ENCODE measurements around the gene COL1A1. TPM values are rescaled to one million over a fixed set of nuclear protein-coding genes. Genes with fewer than 3 reads are reported as not detected.
A peak's percentile ranks its signal among the peaks of the same experiment; 100 is the strongest.

COL1A1 gene
- total and polyA plus RNA-seq, 2 of the 13 experiments (the other 11 are each of a cell fraction or from before 2014, with no cell fraction given): 0.05 TPM; not detected in 1

DNA sequence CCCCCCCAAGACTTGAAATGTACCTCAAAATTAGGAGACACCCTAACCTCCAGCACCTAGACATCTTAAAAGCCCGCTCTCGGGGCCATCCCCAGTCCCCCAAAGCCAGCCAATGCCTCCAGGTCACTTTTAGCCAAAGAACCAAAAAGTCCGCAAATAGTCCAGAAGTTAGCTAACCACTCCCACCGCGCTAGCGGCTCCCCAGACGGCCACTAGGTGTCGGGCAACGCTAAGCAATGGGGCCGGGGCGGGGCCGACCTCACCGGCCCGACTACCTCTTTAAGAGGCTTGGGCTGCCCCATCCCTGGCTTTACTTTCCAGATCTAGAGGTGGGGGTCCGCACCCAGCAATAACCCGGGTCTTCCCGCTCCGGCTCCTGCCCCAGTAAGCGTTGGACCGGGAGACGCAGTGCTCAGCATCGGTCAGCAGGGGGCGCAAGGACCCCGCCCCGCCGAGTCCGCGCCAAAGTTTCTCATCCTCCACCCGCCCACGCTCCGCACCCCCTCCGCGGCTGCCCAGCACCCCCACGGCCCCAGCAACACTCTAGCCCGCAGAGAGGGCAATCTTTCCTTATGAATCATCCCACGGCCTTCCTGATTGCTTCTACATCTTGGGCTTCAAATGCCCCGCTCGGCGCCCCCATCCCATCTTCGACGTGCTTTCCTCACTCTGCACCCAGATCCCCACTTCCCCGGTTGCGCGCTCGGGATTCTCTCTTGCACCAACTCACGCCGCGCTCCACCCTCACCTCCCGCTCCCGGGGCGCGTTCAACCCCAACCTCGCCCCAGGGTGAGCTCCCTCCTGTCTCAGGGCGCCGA is 765 bp downstream of the COL1A1 start (continued):
- TF ChIP-seq SOX6 (IDR thresholded peaks at IDR 0.05) (no peak), SOX6 (CRISPR knock-in tag; IDR thresholded peaks at IDR 0.05) (peak; percentile 66), PHF5A (CRISPR knock-in tag; IDR thresholded peaks at IDR 0.05; ENCODE audit: low read depth, unreplicated experiment) (no peak), SALL1 (CRISPR knock-in tag; IDR thresholded peaks at IDR 0.05) (0 out of 2 replicates have a peak, but pooled peaks have one; percentile 46), PCBP1 (IDR thresholded peaks at IDR 0.05; ENCODE audit: borderline replicate concordance, low read depth, low read length) (peak; percentile 43; the same call in 1 of the 2 replicates), ARID2 (CRISPR knock-in tag; IDR thresholded peaks at IDR 0.05; ENCODE audit: borderline replicate concordance) (no peak; the same call in 1 of the 2 replicates), ZFP36L1 (CRISPR knock-in tag; IDR thresholded peaks at IDR 0.05) (no peak), MAZ (IDR thresholded peaks at IDR 0.05; ENCODE audit: borderline replicate concordance, low read depth, low read length) (peak; percentile 72; the same call in 1 of the 2 replicates), MAZ (CRISPR knock-in tag; IDR thresholded peaks at IDR 0.05; ENCODE audit: low read depth) (0 out of 2 replicates have a peak, but pooled peaks have one; percentile 38), SOX13 (IDR thresholded peaks at IDR 0.05) (no peak), SOX13 (CRISPR knock-in tag; conservative IDR thresholded peaks at IDR 0.05 in 1 of 2, IDR thresholded peaks at IDR 0.05 in 1 of 2) (peak in 1 of 2 experiments; percentile 19; a peak in 1 of 4 replicates), ZBTB8A (CRISPR knock-in tag; IDR thresholded peaks at IDR 0.05; ENCODE audit: borderline replicate concordance, low read depth) (no peak), ATF7-NPFF (CRISPR knock-in tag; IDR thresholded peaks at IDR 0.05; ENCODE audit: low read depth) (0 out of 2 replicates have a peak, but pooled peaks have one; percentile 43), TBX3 (IDR thresholded peaks at IDR 0.05; ENCODE audit: borderline replicate concordance) (no peak)
- TF ChIP-seq, protein P1, sequence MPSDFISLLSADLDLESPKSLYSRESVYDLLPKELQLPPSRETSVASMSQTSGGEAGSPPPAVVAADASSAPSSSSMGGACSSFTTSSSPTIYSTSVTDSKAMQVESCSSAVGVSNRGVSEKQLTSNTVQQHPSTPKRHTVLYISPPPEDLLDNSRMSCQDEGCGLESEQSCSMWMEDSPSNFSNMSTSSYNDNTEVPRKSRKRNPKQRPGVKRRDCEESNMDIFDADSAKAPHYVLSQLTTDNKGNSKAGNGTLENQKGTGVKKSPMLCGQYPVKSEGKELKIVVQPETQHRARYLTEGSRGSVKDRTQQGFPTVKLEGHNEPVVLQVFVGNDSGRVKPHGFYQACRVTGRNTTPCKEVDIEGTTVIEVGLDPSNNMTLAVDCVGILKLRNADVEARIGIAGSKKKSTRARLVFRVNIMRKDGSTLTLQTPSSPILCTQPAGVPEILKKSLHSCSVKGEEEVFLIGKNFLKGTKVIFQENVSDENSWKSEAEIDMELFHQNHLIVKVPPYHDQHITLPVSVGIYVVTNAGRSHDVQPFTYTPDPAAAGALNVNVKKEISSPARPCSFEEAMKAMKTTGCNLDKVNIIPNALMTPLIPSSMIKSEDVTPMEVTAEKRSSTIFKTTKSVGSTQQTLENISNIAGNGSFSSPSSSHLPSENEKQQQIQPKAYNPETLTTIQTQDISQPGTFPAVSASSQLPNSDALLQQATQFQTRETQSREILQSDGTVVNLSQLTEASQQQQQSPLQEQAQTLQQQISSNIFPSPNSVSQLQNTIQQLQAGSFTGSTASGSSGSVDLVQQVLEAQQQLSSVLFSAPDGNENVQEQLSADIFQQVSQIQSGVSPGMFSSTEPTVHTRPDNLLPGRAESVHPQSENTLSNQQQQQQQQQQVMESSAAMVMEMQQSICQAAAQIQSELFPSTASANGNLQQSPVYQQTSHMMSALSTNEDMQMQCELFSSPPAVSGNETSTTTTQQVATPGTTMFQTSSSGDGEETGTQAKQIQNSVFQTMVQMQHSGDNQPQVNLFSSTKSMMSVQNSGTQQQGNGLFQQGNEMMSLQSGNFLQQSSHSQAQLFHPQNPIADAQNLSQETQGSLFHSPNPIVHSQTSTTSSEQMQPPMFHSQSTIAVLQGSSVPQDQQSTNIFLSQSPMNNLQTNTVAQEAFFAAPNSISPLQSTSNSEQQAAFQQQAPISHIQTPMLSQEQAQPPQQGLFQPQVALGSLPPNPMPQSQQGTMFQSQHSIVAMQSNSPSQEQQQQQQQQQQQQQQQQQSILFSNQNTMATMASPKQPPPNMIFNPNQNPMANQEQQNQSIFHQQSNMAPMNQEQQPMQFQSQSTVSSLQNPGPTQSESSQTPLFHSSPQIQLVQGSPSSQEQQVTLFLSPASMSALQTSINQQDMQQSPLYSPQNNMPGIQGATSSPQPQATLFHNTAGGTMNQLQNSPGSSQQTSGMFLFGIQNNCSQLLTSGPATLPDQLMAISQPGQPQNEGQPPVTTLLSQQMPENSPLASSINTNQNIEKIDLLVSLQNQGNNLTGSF (CRISPR knock-in tag; IDR thresholded peaks at IDR 0.05): no peak
- TF ChIP-seq, protein P2, sequence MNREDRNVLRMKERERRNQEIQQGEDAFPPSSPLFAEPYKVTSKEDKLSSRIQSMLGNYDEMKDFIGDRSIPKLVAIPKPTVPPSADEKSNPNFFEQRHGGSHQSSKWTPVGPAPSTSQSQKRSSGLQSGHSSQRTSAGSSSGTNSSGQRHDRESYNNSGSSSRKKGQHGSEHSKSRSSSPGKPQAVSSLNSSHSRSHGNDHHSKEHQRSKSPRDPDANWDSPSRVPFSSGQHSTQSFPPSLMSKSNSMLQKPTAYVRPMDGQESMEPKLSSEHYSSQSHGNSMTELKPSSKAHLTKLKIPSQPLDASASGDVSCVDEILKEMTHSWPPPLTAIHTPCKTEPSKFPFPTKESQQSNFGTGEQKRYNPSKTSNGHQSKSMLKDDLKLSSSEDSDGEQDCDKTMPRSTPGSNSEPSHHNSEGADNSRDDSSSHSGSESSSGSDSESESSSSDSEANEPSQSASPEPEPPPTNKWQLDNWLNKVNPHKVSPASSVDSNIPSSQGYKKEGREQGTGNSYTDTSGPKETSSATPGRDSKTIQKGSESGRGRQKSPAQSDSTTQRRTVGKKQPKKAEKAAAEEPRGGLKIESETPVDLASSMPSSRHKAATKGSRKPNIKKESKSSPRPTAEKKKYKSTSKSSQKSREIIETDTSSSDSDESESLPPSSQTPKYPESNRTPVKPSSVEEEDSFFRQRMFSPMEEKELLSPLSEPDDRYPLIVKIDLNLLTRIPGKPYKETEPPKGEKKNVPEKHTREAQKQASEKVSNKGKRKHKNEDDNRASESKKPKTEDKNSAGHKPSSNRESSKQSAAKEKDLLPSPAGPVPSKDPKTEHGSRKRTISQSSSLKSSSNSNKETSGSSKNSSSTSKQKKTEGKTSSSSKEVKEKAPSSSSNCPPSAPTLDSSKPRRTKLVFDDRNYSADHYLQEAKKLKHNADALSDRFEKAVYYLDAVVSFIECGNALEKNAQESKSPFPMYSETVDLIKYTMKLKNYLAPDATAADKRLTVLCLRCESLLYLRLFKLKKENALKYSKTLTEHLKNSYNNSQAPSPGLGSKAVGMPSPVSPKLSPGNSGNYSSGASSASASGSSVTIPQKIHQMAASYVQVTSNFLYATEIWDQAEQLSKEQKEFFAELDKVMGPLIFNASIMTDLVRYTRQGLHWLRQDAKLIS (CRISPR knock-in tag; IDR thresholded peaks at IDR 0.05): no peak
- TF ChIP-seq, protein P3, sequence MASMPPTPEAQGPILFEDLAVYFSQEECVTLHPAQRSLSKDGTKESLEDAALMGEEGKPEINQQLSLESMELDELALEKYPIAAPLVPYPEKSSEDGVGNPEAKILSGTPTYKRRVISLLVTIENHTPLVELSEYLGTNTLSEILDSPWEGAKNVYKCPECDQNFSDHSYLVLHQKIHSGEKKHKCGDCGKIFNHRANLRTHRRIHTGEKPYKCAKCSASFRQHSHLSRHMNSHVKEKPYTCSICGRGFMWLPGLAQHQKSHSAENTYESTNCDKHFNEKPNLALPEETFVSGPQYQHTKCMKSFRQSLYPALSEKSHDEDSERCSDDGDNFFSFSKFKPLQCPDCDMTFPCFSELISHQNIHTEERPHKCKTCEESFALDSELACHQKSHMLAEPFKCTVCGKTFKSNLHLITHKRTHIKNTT (CRISPR knock-in tag; IDR thresholded peaks at IDR 0.05): no peak
